Measurements from ENCODE around the gene KRT20. TPM values are rescaled to one million over a fixed set of nuclear protein-coding genes. Genes with fewer than 3 reads are reported as not detected.

KRT20 gene
- total RNA-seq, 1 experiment from 2014 or later: not detected

DNA sequence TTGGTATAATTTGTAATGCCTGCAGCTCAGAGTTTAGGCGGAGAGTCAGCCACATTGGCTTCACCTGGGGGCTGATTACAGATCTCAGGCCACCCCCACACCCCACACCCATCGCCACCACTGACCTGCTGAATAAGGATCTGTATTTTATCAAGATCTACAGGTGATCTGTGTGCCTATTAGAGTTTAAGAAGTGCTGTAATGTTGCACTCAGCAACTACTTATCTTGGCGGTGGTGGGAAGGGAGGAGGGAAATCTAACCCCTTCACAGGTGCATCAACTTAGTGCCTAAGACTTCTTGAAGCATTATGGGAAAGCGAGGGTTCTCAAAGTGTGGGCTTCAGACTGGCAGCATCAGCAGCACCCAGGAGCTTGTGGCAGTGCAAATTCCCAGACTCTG is 17.5 kb upstream of the KRT20 start:
- Histone ChIP-seq H3K23me2 (ENCODE audit: insufficient read length, low read depth, low read length, poor library complexity, severe bottlenecking) (no peaks in the 10 kb centered on the region), H3K79me1 (ENCODE audit: insufficient read depth, low read depth, low read length, poor library complexity, severe bottlenecking) (no peaks in the 10 kb centered on the region), H2AK5ac (ENCODE audit: insufficient read length, low read length) (no peak overlapping the region), H4K8ac (replicated peaks; ENCODE audit: insufficient read length, low read depth, low read length) (no peak overlapping the region), H3K27ac (ENCODE audit: insufficient read length, low read depth, low read length) (no peak overlapping the region), H3K4me2 (ENCODE audit: insufficient read depth, insufficient read length, low read length) (no peak overlapping the region), H3K4me1 (ENCODE audit: insufficient read depth, low read length) (0 out of 2 replicates have a peak, but pooled peaks cover 2% of the 10 kb centered on the region), H3K79me2 (ENCODE audit: insufficient read depth, low read length) (no peaks in the 10 kb centered on the region), H2BK120ac (ENCODE audit: low read depth, low read length, poor library complexity, severe bottlenecking) (no peak overlapping the region), H3K14ac (ENCODE audit: insufficient read depth, low read length) (no peak overlapping the region), H2BK20ac (ENCODE audit: low read depth, low read length, poor library complexity, severe bottlenecking) (no peak overlapping the region), H3K56ac (ENCODE audit: insufficient read length, low read depth, low read length) (no peak overlapping the region), H3K23ac (ENCODE audit: insufficient read length, low read depth, low read length) (no peak overlapping the region), H3T11ph (ENCODE audit: low read length) (no peak overlapping the region), H3K9ac (ENCODE audit: extremely low read depth, insufficient read length, low read length) (no peak overlapping the region), H4K20me1 (ENCODE audit: control insufficient read depth, insufficient read depth, insufficient read length) (no peaks in the 10 kb centered on the region), H3K18ac (ENCODE audit: insufficient read length, low read depth, low read length) (no peak overlapping the region), H2AFZ (ENCODE audit: low read length) (no peak overlapping the region), H4K91ac (ENCODE audit: insufficient read length, low read depth, low read length) (no peak overlapping the region), H2BK5ac (ENCODE audit: insufficient read length, low read length) (no peak overlapping the region), H3K27me3 (ENCODE audit: insufficient read depth, low read length) (no peaks in the 10 kb centered on the region), H3K9me3 (ENCODE audit: control insufficient read depth, low read depth, low read length) (no peaks in the 10 kb centered on the region), H2BK12ac (ENCODE audit: insufficient read length, low read depth, low read length) (no peak overlapping the region), H3K4ac (ENCODE audit: low read depth, low read length) (no peak overlapping the region), H4K5ac (ENCODE audit: insufficient read length, low read depth, low read length) (no peak overlapping the region), H2BK15ac (ENCODE audit: low read depth, low read length) (no peak overlapping the region)
- Mint-ChIP-seq H3K27ac (no peak overlapping the region), H3K4me1 (peaks cover 14 to 35% of the 10 kb centered on the region in 2 experiments), H3K36me3 (ENCODE audit: insufficient read depth in 1 of 3, low read depth in 3 of 3) (no peaks in the 10 kb centered on the region), H3K4me3 (no peak overlapping the region), H3K9me3 (no peaks in the 10 kb centered on the region), H3K27me3 (ENCODE audit: low read depth) (peaks cover 4% of the 10 kb centered on the region)
- no peak for DNase-seq
- no peak for TF ChIP-seq CTCF (conservative IDR thresholded peaks at IDR 0.05)
- WGBS (ENCODE audit: extremely low coverage, insufficient read length, low lambda C conversion rate): no CpG with 5 or more reads among the region's 4 CpGs

Measured in H9 (cell line).